Panc1 (cell line): ENCODE data around the gene TBX21. TPM values are rescaled to one million over a fixed set of nuclear protein-coding genes. Genes with fewer than 3 reads are reported as not detected.
A peak's percentile ranks its signal among the peaks of the same experiment; 100 is the strongest.

Experiments used
- ATAC-seq: fragments of 200-7000 bp; cut with Tn5 transposase; 2 replicates; pipeline ENCODE4 v1.9.1; 2020; ENCODE audit warnings: mild to moderate bottlenecking, moderate library complexity
- BruUV-seq: library from RNA; stranded (reverse); fragments of 400-500 nt; replicated peaks from 2 replicates; lab custom pipeline; 2021; lab: Mats Ljungman, UMichigan
- CTCF ChIA-PET: fragments of 300-600 bp; sonication (Branson Sonifier 250); formaldehyde crosslinking; loops from one replicate; lab custom pipeline; 2022; ENCODE audit warnings: antibody characterized with exemption; lab: Charles Lee
- POLR2A ChIA-PET: fragments of 300-600 bp; sonication (Branson Sonifier 250); formaldehyde crosslinking; loops from one replicate; lab custom pipeline; 2022; ENCODE audit warnings: antibody characterized with exemption; lab: Charles Lee
- DNase-seq: peaks from one replicate; pipeline ENCODE4 v3.0.0-alpha.2; 2010; ENCODE audit warnings: low read depth, low spot score
- H3K27ac ChIP-seq: 2 replicates; pipeline ENCODE4 v1.5.1; 2011; ENCODE audit warnings: mild to moderate bottlenecking, low read length, inconsistent platforms
- H3K27me3 ChIP-seq: fragments of 200-500 bp; sonication (Bioruptor generic); 2 replicates; pipeline ENCODE4 v1.6.0; 2014; ENCODE audit warnings: low read length, inconsistent platforms; ENCODE audit not compliant: control insufficient read depth, insufficient read depth
- H3K36me3 ChIP-seq: fragments of 200-500 bp; sonication (Bioruptor generic); 2 replicates; pipeline ENCODE4 v1.5.1; 2014; ENCODE audit warnings: inconsistent platforms, mild to moderate bottlenecking, low read length, moderate library complexity; ENCODE audit not compliant: control insufficient read depth, insufficient read depth
- H3K4me1 ChIP-seq: 2 replicates; pipeline ENCODE4 v1.5.1; 2011; ENCODE audit warnings: inconsistent platforms, mild to moderate bottlenecking, low read length, moderate library complexity; ENCODE audit not compliant: control insufficient read depth, insufficient read depth
- H3K4me3 ChIP-seq, 2 experiments: 2 replicates each; pipeline ENCODE4 v1.5.1; 2011 to 2012; ENCODE audit warnings: low read depth in 2 of 2, low read length in 2 of 2, mild to moderate bottlenecking in 2 of 2, inconsistent platforms in 1 of 2, moderate library complexity in 1 of 2
- H3K9me3 ChIP-seq: fragments of 200-500 bp; sonication (Bioruptor generic); 2 replicates; pipeline ENCODE4 v1.5.1; 2014; ENCODE audit warnings: low read depth, mild to moderate bottlenecking, inconsistent platforms, low read length, moderate library complexity; ENCODE audit not compliant: control insufficient read depth, insufficient read depth
- POLR2AphosphoS5 ChIP-seq: IDR thresholded peaks from 2 replicates; pipeline ENCODE4 v1.6.1; 2012; ENCODE audit warnings: mild to moderate bottlenecking, low read depth, low read length, moderate library complexity
- SIN3A ChIP-seq: IDR thresholded peaks from 2 replicates; pipeline ENCODE4 v1.6.1; 2012; ENCODE audit warnings: low read depth, mild to moderate bottlenecking, low read length, moderate library complexity, borderline replicate concordance; ENCODE audit not compliant: insufficient read depth
- TCF7L2 ChIP-seq: IDR thresholded peaks from 2 replicates; pipeline ENCODE4 v1.6.1; 2011; ENCODE audit warnings: mild to moderate bottlenecking, low read depth, low read length, inconsistent platforms
- in situ Hi-C: cut with HindIII; loops from 2 replicates; pipeline ENCODE4 v1.10.0; 2016; ENCODE audit warnings: low sequenced_read_pairs, low pct_unique_long_range_greater_than_20kb
- intact Hi-C: fragments of 100-400 bp; cut with micrococcal nuclease; formaldehyde crosslinking; loops from one replicate; pipeline ENCODE4 v1.10.0; 2022; ENCODE audit not compliant: unreplicated experiment
- total RNA-seq: library from RNA; stranded (reverse); gene quantifications from one replicate; pipeline ENCODE4 v1.2.1, GENCODE V29; 2021; ENCODE audit not compliant: unreplicated experiment
- TF ChIP-seq, protein P1 (sequence below): fragments of 450-650 bp; IDR thresholded peaks from 2 replicates; pipeline ENCODE4 v1.5.1; 2017; ENCODE audit warnings: mild to moderate bottlenecking
- TF ChIP-seq, protein P2 (sequence below), 2 experiments: IDR thresholded peaks; 2 replicates each; pipeline ENCODE4 v1.6.1; 2011 to 2012; ENCODE audit warnings: low read depth in 2 of 2, control low read depth in 1 of 2, low read length in 1 of 2, mild to moderate bottlenecking in 1 of 2, moderate library complexity in 1 of 2; ENCODE audit not compliant: insufficient read depth in 1 of 2

TBX21 gene
- total RNA-seq, 1 experiment from 2014 or later = 0.10 TPM

DNA sequence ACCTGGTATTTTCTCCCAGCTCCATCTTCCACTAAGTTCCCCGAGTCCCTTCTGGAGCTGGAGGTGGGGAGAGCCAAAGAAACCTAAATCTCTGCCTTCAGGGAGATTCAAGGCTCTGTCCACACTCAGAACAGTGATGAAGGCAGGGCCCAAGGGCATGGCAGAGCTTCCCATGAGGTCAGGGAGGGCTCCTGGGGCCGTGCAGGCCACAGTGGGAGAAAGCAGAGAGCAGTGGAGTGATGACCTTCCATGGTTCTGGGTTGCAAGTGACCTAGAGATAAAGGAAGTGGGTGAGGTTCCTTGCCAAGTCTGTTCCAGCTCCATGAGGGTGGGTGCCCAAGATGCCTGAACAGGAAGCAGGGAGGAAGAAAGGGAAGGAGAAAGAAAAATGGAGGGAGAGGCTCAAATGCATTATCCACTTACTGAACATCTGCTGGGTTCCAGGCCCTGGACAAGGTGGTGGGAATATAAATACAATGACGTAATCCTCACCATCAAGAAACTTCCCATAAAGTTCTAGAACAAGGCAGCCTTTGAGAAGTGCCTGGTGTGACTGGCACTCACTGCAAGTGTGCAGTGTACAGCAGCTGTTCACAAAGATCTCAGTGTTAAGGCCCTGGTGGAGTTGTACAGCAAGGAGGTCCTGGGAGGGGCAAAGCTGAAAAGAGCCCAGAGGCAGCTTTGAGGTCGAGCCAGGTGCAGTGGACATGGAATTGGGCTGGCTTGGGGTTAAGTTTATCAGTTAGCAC, 25.8 kb upstream of the TBX21 start:
- POLR2A ChIA-PET = interaction anchor here (0.6 kb wide), 1 partner anchor 130 kb away, joined by 3 read pairs; no protein-coding TSS in a partner anchor
- CTCF ChIA-PET = no interaction called here
- Histone ChIP-seq H3K27me3 (no peaks in the 10 kb centered on the region; the same call in 1 of the 2 replicates), H3K36me3 (no peaks in the 10 kb centered on the region), H3K4me3 (no peak overlapping the region), H3K4me1 (no peaks in the 10 kb centered on the region; the same call in 1 of the 2 replicates), H3K27ac (no peak overlapping the region), H3K9me3 (no peaks in the 10 kb centered on the region)
- ATAC-seq (no peak), DNase-seq (no peak)
- TF ChIP-seq POLR2AphosphoS5 (no peak), SIN3A (no peak), TCF7L2 (no peak)
- TF ChIP-seq, protein P1, sequence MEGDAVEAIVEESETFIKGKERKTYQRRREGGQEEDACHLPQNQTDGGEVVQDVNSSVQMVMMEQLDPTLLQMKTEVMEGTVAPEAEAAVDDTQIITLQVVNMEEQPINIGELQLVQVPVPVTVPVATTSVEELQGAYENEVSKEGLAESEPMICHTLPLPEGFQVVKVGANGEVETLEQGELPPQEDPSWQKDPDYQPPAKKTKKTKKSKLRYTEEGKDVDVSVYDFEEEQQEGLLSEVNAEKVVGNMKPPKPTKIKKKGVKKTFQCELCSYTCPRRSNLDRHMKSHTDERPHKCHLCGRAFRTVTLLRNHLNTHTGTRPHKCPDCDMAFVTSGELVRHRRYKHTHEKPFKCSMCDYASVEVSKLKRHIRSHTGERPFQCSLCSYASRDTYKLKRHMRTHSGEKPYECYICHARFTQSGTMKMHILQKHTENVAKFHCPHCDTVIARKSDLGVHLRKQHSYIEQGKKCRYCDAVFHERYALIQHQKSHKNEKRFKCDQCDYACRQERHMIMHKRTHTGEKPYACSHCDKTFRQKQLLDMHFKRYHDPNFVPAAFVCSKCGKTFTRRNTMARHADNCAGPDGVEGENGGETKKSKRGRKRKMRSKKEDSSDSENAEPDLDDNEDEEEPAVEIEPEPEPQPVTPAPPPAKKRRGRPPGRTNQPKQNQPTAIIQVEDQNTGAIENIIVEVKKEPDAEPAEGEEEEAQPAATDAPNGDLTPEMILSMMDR = no peak
- TF ChIP-seq, protein P2, sequence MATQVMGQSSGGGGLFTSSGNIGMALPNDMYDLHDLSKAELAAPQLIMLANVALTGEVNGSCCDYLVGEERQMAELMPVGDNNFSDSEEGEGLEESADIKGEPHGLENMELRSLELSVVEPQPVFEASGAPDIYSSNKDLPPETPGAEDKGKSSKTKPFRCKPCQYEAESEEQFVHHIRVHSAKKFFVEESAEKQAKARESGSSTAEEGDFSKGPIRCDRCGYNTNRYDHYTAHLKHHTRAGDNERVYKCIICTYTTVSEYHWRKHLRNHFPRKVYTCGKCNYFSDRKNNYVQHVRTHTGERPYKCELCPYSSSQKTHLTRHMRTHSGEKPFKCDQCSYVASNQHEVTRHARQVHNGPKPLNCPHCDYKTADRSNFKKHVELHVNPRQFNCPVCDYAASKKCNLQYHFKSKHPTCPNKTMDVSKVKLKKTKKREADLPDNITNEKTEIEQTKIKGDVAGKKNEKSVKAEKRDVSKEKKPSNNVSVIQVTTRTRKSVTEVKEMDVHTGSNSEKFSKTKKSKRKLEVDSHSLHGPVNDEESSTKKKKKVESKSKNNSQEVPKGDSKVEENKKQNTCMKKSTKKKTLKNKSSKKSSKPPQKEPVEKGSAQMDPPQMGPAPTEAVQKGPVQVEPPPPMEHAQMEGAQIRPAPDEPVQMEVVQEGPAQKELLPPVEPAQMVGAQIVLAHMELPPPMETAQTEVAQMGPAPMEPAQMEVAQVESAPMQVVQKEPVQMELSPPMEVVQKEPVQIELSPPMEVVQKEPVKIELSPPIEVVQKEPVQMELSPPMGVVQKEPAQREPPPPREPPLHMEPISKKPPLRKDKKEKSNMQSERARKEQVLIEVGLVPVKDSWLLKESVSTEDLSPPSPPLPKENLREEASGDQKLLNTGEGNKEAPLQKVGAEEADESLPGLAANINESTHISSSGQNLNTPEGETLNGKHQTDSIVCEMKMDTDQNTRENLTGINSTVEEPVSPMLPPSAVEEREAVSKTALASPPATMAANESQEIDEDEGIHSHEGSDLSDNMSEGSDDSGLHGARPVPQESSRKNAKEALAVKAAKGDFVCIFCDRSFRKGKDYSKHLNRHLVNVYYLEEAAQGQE (IDR thresholded peaks at IDR 0.05; ENCODE audit: insufficient read depth in 1 of 2, low read depth in 2 of 2, low read length in 1 of 2) = no peak
- intact Hi-C loops = no loop called here
- in situ Hi-C loops = no loop called here
- no TSS peak for BruUV-seq

DNA sequence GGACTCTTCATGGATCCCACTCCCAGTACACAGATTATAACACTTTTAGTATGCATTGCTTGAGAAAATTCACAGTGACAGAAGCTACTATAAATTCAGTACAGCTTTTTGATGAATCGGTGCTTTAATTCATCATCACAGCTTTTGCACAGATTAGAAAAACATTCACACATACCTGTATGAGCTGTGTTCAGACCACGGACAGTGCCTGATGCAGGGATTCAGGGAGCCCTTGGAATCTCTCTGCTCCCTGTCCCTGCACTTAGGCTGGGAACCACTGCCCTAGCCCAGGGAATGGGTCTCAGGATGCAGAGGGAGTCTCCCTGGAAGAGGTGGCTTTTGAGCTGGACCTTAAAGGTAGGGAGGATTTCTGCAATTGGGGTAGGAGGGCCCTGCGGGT, 25.2 kb upstream of the TBX21 start:
- BruUV-seq = no TSS peak
- Histone ChIP-seq H3K4me3 (no peak overlapping the region), H3K27ac (no peak overlapping the region), H3K36me3 (no peaks in the 10 kb centered on the region), H3K9me3 (no peaks in the 10 kb centered on the region), H3K4me1 (no peaks in the 10 kb centered on the region; the same call in 1 of the 2 replicates), H3K27me3 (peaks cover 3% of the 10 kb centered on the region; the same call in 1 of the 2 replicates)
- no peak for DNase-seq
- no peak for TF ChIP-seq POLR2AphosphoS5
- TF ChIP-seq, protein P2 (IDR thresholded peaks at IDR 0.05; ENCODE audit: insufficient read depth in 1 of 2, low read depth in 2 of 2, low read length in 1 of 2) = peak in 1 of 2 experiments; percentile 69; a peak in 2 of 4 replicates
- TF ChIP-seq TCF7L2 = no peak
- ChIA-PET CTCF (no interaction called here), POLR2A (interaction anchor here (0.6 kb wide), 1 partner anchor 129 kb away, joined by 3 read pairs; no protein-coding TSS in a partner anchor)
- intact Hi-C loops (no loop called here), in situ Hi-C loops (no loop called here)
- ATAC-seq = peak; percentile 19; the same call in 1 of the 2 replicates
